Spleen (tissue), 11 donors: ENCODE data around the gene TDRD12. TPM values are rescaled to one million over a fixed set of nuclear protein-coding genes. Genes with fewer than 3 reads are reported as not detected.

Experiments used
- DNase-seq: peaks from one replicate; pipeline ENCODE4 v3.0.0-alpha.2; 2020
- H3K27ac ChIP-seq, 8 donors: fragments of 200-600 bp; sonication (generic) in 7 of 8; 1 replicate in 4 of 8; 2 replicates in 4 of 8; pipeline versions ENCODE4 v1.5.0 to v1.8.0; 2016 to 2021; ENCODE audit warnings: inconsistent platforms in 4 of 8, mild to moderate bottlenecking in 4 of 8, moderate library complexity in 1 of 8
- H3K27me3 ChIP-seq, 7 donors: fragments of 200-600 bp; sonication (generic) in 6 of 7; replicated peaks in 1 of 7; 1 replicate in 4 of 7; 2 replicates in 3 of 7; pipeline versions ENCODE4 v1.5.0 to v1.8.0; 2016 to 2021; ENCODE audit warnings: inconsistent platforms in 3 of 7, mild to moderate bottlenecking in 1 of 7
- H3K36me3 ChIP-seq, 6 donors: fragments of 200-600 bp; sonication (generic) in 5 of 6; 1 replicate in 4 of 6; 2 replicates in 2 of 6; pipeline versions ENCODE4 v1.5.0 to v1.8.0; 2016 to 2021; ENCODE audit warnings: inconsistent platforms in 2 of 6
- H3K4me1 ChIP-seq, 6 donors: fragments of 200-600 bp; sonication (generic) in 5 of 6; 1 replicate in 3 of 6; 2 replicates in 3 of 6; pipeline versions ENCODE4 v1.5.0 to v1.8.0; 2016 to 2021; ENCODE audit warnings: inconsistent platforms in 3 of 6
- H3K4me3 ChIP-seq, 8 donors: fragments of 200-600 bp; sonication (generic) in 7 of 8; 1 replicate in 4 of 8; 2 replicates in 4 of 8; pipeline versions ENCODE4 v1.5.0 to v1.8.0; 2016 to 2021; ENCODE audit warnings: inconsistent platforms in 4 of 8, mild to moderate bottlenecking in 4 of 8, moderate library complexity in 2 of 8
- H3K9me3 ChIP-seq, 8 donors: fragments of 200-600 bp; sonication (generic) in 7 of 8; 1 replicate in 4 of 8; 2 replicates in 4 of 8; pipeline versions ENCODE4 v1.5.0 to v1.8.0; 2016 to 2021; ENCODE audit warnings: inconsistent platforms in 4 of 8
- CTCF ChIP-seq, 11 experiments: fragments of 200-600 bp in 7 of 11; fragments of 450-650 bp in 4 of 11; sonication (generic) in 4 of 11; IDR thresholded peaks in 8 of 11; conservative IDR thresholded peaks in 3 of 11; 1 replicate in 7 of 11; 2 replicates in 4 of 11; pipeline versions ENCODE4 v1.4.0 to v1.8.0; 2016 to 2021; ENCODE audit warnings: antibody characterized with exemption in 11 of 11, inconsistent platforms in 4 of 11, mild to moderate bottlenecking in 1 of 11
- POLR2A ChIP-seq, 3 donors: fragments of 450-650 bp; IDR thresholded peaks; one replicate each; pipeline ENCODE4 v1.5.1; 2017; ENCODE audit warnings: antibody characterized with exemption in 3 of 3, mild to moderate bottlenecking in 1 of 3
- POLR2AphosphoS5 ChIP-seq, 3 donors: sonication (generic); formaldehyde crosslinking; IDR thresholded peaks; one replicate each; pipeline ENCODE4 v1.5.1; 2017; ENCODE audit warnings: antibody characterized with exemption in 3 of 3
- WGBS, 5 donors: extraction: QIAGEN DNeasy Blood & Tissue Kit in 3 of 5; methylation state at CpG; one replicate each; pipeline versions ENCODE4 v1.1.5 to v1.1.7; 2013 to 2018; 5-methylcytosine and 5-hydroxymethylcytosine counted together
- intact Hi-C: fragments of 100-400 bp; cut with DNase I; formaldehyde crosslinking; loops from one replicate; pipeline ENCODE4 v1.15.0; 2023; ENCODE audit warnings: low total_unique reads
- polyA plus RNA-seq, 3 donors: library from polyadenylated mRNA; stranded (reverse); fragments of 200-250 nt; gene quantifications; one replicate each; pipeline ENCODE4 v1.2.1, GENCODE V29; 2013
- small RNA-seq, 4 donors: library from RNA; depleted of rRNA; stranded (forward); fragments of <200 nt; gene quantifications; one replicate each; pipeline ENCODE3, GENCODE V24; 2016
- total RNA-seq, 7 donors: library from RNA; depleted of rRNA in 3 of 7; stranded (reverse); fragments of >200 nt in 3 of 7; fragmentation: NEBNext Ultra II Directional in 4 of 7; extraction: Animal tissue kit (Norgen Biotek cat#: 25700) in 4 of 7; gene quantifications; one replicate each; pipeline versions ENCODE4 v1.1.0 to v1.2.1, GENCODE V29; 2016 to 2021
- donor health status: healthy with polysubstance abuse.
- donor health status: DM: no; HTN: no; CAD: no; lungs with moderate emphysema.
- donor health status: DM: no; HTN: no; CAD: no.
- donor health status: Bipolar disorder and iron deficiency.
- donor health status: healthy.
- donor health status: DM: no; HTN: no; CAD: no.
- donor health status: DM: yes; HTN: yes; CAD: no.

Gene TDRD12
- total and polyA plus RNA-seq, 10 donors, result 0.03 to 4.3 (median 0.33) TPM; not detected in 4

- Histone ChIP-seq H3K4me1 (no peaks in the 10 kb centered on the region), H3K27ac (no peak overlapping the region), H3K27me3 (no peaks in the 10 kb centered on the region), H3K36me3 (peaks cover 0 to 28% (median 4%) of the 10 kb centered on the region in 6 donors), H3K9me3 (no peaks in the 10 kb centered on the region), H3K4me3 (no peak overlapping the region)
- no peak for TF ChIP-seq POLR2A (IDR thresholded peaks at IDR 0.05)
- no peak for TF ChIP-seq CTCF (IDR thresholded peaks at IDR 0.05 in 8 of 11, conservative IDR thresholded peaks at IDR 0.05 in 3 of 11)
- TF ChIP-seq POLR2AphosphoS5 (IDR thresholded peaks at IDR 0.05), result no peak
- peak; percentile 39 for DNase-seq
- intact Hi-C loops, result no loop called here
- WGBS, 5 donors, result 78 to 97% (median 88%) methylated on average over 9 of the region's 9 CpGs
Observed at GRCh38 chr19:32874605-32875004, 155.0 kb downstream of the TDRD12 start.

- Histone ChIP-seq H3K4me1 (no peaks in the 10 kb centered on the region), H3K27me3 (no peaks in the 10 kb centered on the region), H3K4me3 (no peak overlapping the region), H3K36me3 (peaks cover 0 to 36% (median 8%) of the 10 kb centered on the region in 6 donors), H3K27ac (no peak overlapping the region), H3K9me3 (no peaks in the 10 kb centered on the region)
- intact Hi-C loops, result no loop called here
- 76 to 91% (median 82%) methylated on average over 7 of the region's 7 CpGs for WGBS, 5 donors
- peak; percentile 49 for DNase-seq
- TF ChIP-seq POLR2AphosphoS5 (IDR thresholded peaks at IDR 0.05), result no peak
- no peak for TF ChIP-seq CTCF (IDR thresholded peaks at IDR 0.05 in 8 of 11, conservative IDR thresholded peaks at IDR 0.05 in 3 of 11)
- no peak for TF ChIP-seq POLR2A (IDR thresholded peaks at IDR 0.05)
Observed at GRCh38 chr19:32875428-32875827, 155.9 kb downstream of the TDRD12 start.

GRCh38 chr19:32876236-32876918, 156.8 kb downstream of the TDRD12 start:
- peaks cover 0 to 46% (median 8%) of the 10 kb centered on the region in 6 donors for H3K36me3 ChIP-seq
- no peak overlapping the region for H3K4me3 ChIP-seq
- no peak overlapping the region for H3K27ac ChIP-seq
- intact Hi-C loops, result no loop called here
- no peaks in the 10 kb centered on the region for H3K27me3 ChIP-seq
- TF ChIP-seq POLR2AphosphoS5 (IDR thresholded peaks at IDR 0.05) (no peak), CTCF (IDR thresholded peaks at IDR 0.05 in 8 of 11, conservative IDR thresholded peaks at IDR 0.05 in 3 of 11) (no peak), POLR2A (IDR thresholded peaks at IDR 0.05) (no peak)
- peak; percentile 51 for DNase-seq
- no peaks in the 10 kb centered on the region for H3K9me3 ChIP-seq
- 84 to 88% (median 88%) methylated on average over 6 to 9 of the region's 9 CpGs for WGBS, 5 donors
- no peaks in the 10 kb centered on the region for H3K4me1 ChIP-seq

- no peak overlapping the region for H3K27ac ChIP-seq
- peak; percentile 57 for DNase-seq
- no peaks in the 10 kb centered on the region for H3K4me1 ChIP-seq
- H3K4me3 ChIP-seq, result no peak overlapping the region
- H3K27me3 ChIP-seq, result no peaks in the 10 kb centered on the region
- no peaks in the 10 kb centered on the region for H3K9me3 ChIP-seq
- intact Hi-C loops, result no loop called here
- WGBS, 5 donors, result 83 to 96% (median 95%) methylated on average over 12 of the region's 12 CpGs
- H3K36me3 ChIP-seq, result peaks cover 0 to 51% (median 8%) of the 10 kb centered on the region in 6 donors
- TF ChIP-seq CTCF (IDR thresholded peaks at IDR 0.05 in 8 of 11, conservative IDR thresholded peaks at IDR 0.05 in 3 of 11) (no peak), POLR2AphosphoS5 (IDR thresholded peaks at IDR 0.05) (no peak), POLR2A (IDR thresholded peaks at IDR 0.05) (no peak)
Observed at GRCh38 chr19:32876919-32877285, 157.3 kb downstream of the TDRD12 start.

Small RNAs within 50 kb of the gene (small RNA-seq; reads per million reads assigned to genes)
- 0 reads per million in 4 donors for gene RN7SKP22

Other genes starting within 250 kb of the TDRD12 start
- gene PDCD5, start 138.6 kb upstream of the TDRD12 start, total RNA-seq, result 10 to 100 TPM; 41.6 to 82.1 (median 47.0) TPM
- 10 to 100 TPM; 64.0 to 95.9 (median 77.7) TPM for gene PDCD5, start 138.6 kb upstream of the TDRD12 start, polyA plus RNA-seq
- gene ANKRD27, start 44.6 kb upstream of the TDRD12 start, total RNA-seq, result 10 to 100 TPM; 24.0 to 31.7 (median 29.4) TPM
- gene ANKRD27, start 44.6 kb upstream of the TDRD12 start, polyA plus RNA-seq, result 1 to 10 TPM; 6.5 to 9.1 (median 6.6) TPM
- gene RGS9BP, start 43.9 kb upstream of the TDRD12 start, total RNA-seq, result under 1 TPM in 6 of 7 donors, not detected in 1; 0.16 to 0.60 (median 0.37) TPM
- under 1 TPM; 0.03 to 0.13 (median 0.04) TPM for gene RGS9BP, start 43.9 kb upstream of the TDRD12 start, polyA plus RNA-seq
- 10 to 100 TPM in 6 of 7 donors, 1 to 10 TPM in 1; 10.0 to 18.4 (median 12.4) TPM for gene NUDT19, start 27.9 kb upstream of the TDRD12 start, total RNA-seq
- 1 to 10 TPM; 4.9 to 8.0 (median 5.0) TPM for gene NUDT19, start 27.9 kb upstream of the TDRD12 start, polyA plus RNA-seq
- 1 to 10 TPM in 1 of 7 donors, under 1 TPM in 2, not detected in 4; 0.13 to 1.1 (median 0.52) TPM for gene SLC7A9, start 150.0 kb downstream of the TDRD12 start, total RNA-seq
- under 1 TPM; 0.19 to 0.44 (median 0.43) TPM for gene SLC7A9, start 150.0 kb downstream of the TDRD12 start, polyA plus RNA-seq